Neuronal stem cell (in vitro differentiated cells): ENCODE results near the gene GPR137B.

ENCODE experiments used
- DNase-seq: peaks from one replicate; pipeline ENCODE4 v3.0.0-alpha.2; 2013; ENCODE audit warnings: low spot score
- H2AFZ ChIP-seq: one replicate; pipeline ENCODE4 v1.6.1; 2013; ENCODE audit warnings: mild to moderate bottlenecking, low read length, inconsistent platforms
- H2AK5ac ChIP-seq: 2 replicates; pipeline ENCODE4 v1.6.1; 2013; ENCODE audit warnings: low read depth, mild to moderate bottlenecking, inconsistent platforms, low read length, moderate library complexity, mixed read lengths
- H2BK120ac ChIP-seq: 2 replicates; pipeline ENCODE4 v1.6.1; 2013; ENCODE audit warnings: low read depth, mild to moderate bottlenecking, inconsistent platforms, low read length, moderate library complexity, mixed read lengths
- H2BK12ac ChIP-seq: one replicate; pipeline ENCODE4 v1.6.1; 2013; ENCODE audit warnings: low read length, inconsistent platforms
- H2BK15ac ChIP-seq: 2 replicates; pipeline ENCODE4 v1.6.1; 2013; ENCODE audit warnings: mild to moderate bottlenecking, low read length, inconsistent platforms, mixed read lengths
- H2BK5ac ChIP-seq: one replicate; pipeline ENCODE4 v1.6.1; 2013; ENCODE audit warnings: inconsistent platforms, mild to moderate bottlenecking, low read length, moderate library complexity
- H3K14ac ChIP-seq: one replicate; pipeline ENCODE4 v1.6.1; 2013; ENCODE audit warnings: low read length, inconsistent platforms
- H3K18ac ChIP-seq: 2 replicates; pipeline ENCODE4 v1.6.1; 2013; ENCODE audit warnings: low read length, inconsistent platforms
- H3K23ac ChIP-seq: 2 replicates; pipeline ENCODE4 v1.6.1; 2013; ENCODE audit warnings: low read depth, mild to moderate bottlenecking, mixed read lengths, low read length, inconsistent platforms; ENCODE audit not compliant: poor library complexity
- H3K27ac ChIP-seq: replicated peaks from 3 replicates; pipeline ENCODE4 v1.5.1; 2013; ENCODE audit warnings: low read length, inconsistent platforms
- H3K27me3 ChIP-seq, 3 experiments: 2 replicates each; pipeline ENCODE4 v1.6.1; 2013; ENCODE audit warnings: low read length in 3 of 3, mild to moderate bottlenecking in 2 of 3, inconsistent platforms in 1 of 3, low read depth in 1 of 3, mixed read lengths in 1 of 3, moderate library complexity in 1 of 3; ENCODE audit not compliant: control insufficient read depth in 3 of 3, insufficient read depth in 3 of 3
- H3K36me3 ChIP-seq, 2 donors: replicated peaks in 1 of 2; 2 replicates each; pipeline ENCODE4 v1.6.1; 2013; ENCODE audit warnings: low read length in 2 of 2; ENCODE audit not compliant: control insufficient read depth in 2 of 2, insufficient read depth in 2 of 2
- H3K4ac ChIP-seq: 2 replicates; pipeline ENCODE4 v1.6.1; 2013; ENCODE audit warnings: inconsistent platforms, mild to moderate bottlenecking, low read length, moderate library complexity
- H3K4me1 ChIP-seq, 2 donors: 1 replicate in 1 of 2; 2 replicates in 1 of 2; pipeline ENCODE4 v1.6.1; 2013; ENCODE audit warnings: low read length in 2 of 2, low read depth in 1 of 2; ENCODE audit not compliant: control insufficient read depth in 2 of 2, insufficient read depth in 1 of 2
- H3K4me2 ChIP-seq: one replicate; pipeline ENCODE4 v1.6.1; 2013; ENCODE audit warnings: mild to moderate bottlenecking, low read length, inconsistent platforms; ENCODE audit not compliant: insufficient read depth, poor library complexity, severe bottlenecking
- H3K4me3 ChIP-seq, 2 donors: 2 replicates each; pipeline ENCODE4 v1.5.1; 2013; ENCODE audit warnings: low read length in 2 of 2, mild to moderate bottlenecking in 2 of 2, inconsistent platforms in 1 of 2, moderate library complexity in 1 of 2
- H3K79me1 ChIP-seq: one replicate; pipeline ENCODE4 v1.6.1; 2013; ENCODE audit warnings: low read depth, mild to moderate bottlenecking, inconsistent platforms, low read length, moderate library complexity
- H3K9ac ChIP-seq: one replicate; pipeline ENCODE4 v1.6.1; 2013; ENCODE audit warnings: mild to moderate bottlenecking, low read depth, low read length, inconsistent platforms; ENCODE audit not compliant: poor library complexity
- H3K9me3 ChIP-seq, 2 donors: replicated peaks in 1 of 2; 2 replicates each; pipeline versions ENCODE3 to v1.6.1; 2013; ENCODE audit warnings: low read length in 2 of 2, mild to moderate bottlenecking in 2 of 2, inconsistent platforms in 1 of 2, low read depth in 1 of 2, mixed read lengths in 1 of 2, moderate library complexity in 1 of 2; ENCODE audit not compliant: control insufficient read depth in 2 of 2, insufficient read depth in 1 of 2
- H4K8ac ChIP-seq: one replicate; pipeline ENCODE4 v1.6.1; 2013; ENCODE audit warnings: low read depth, mild to moderate bottlenecking, inconsistent platforms, low read length, moderate library complexity
- H4K91ac ChIP-seq: one replicate; pipeline ENCODE4 v1.6.1; 2013; ENCODE audit warnings: low read length, low read depth, mild to moderate bottlenecking, inconsistent platforms; ENCODE audit not compliant: poor library complexity
- WGBS, 2 donors: extraction: QIAGEN DNeasy Blood & Tissue Kit; methylation state at CpG; one replicate each; pipeline ENCODE4 v1.1.7; 2013; ENCODE audit warnings: missing lambda C conversion rate in 2 of 2, mixed read lengths in 1 of 2; ENCODE audit not compliant: insufficient read length in 2 of 2, insufficient replicate concordance in 1 of 2; ENCODE audit errors: extremely low coverage in 2 of 2; 5-methylcytosine and 5-hydroxymethylcytosine counted together

GPR137B gene

DNA sequence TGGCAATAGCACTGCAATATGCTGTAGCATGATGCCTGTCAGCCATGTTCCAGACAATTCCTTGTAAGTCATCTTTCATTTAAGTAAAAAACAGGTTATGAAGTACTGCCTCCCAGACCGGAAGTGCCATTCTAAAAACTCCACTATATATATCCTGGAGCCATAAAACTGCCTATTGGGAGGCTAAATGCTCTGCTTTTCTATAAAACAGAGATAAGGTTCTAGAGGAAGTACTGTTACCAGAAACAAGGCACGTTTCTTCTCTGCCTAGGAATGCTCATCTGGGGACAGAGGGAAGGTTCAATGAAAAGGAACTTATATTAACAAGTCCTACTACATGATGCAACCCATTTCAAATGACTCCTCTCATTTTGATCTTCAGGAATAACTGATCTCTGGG is 66.8 kb downstream of the GPR137B start:
- H2BK15ac ChIP-seq: no peak overlapping the region
- no peak overlapping the region for H3K27ac ChIP-seq
- H2AFZ ChIP-seq: no peak overlapping the region
- H3K4ac ChIP-seq: no peak overlapping the region
- H3K9me3 ChIP-seq: no peaks in the 10 kb centered on the region
- no peak overlapping the region for H3K4me3 ChIP-seq
- no peak overlapping the region for H3K9ac ChIP-seq
- DNase-seq: no peak
- H4K91ac ChIP-seq: no peak overlapping the region
- H3K4me2 ChIP-seq: no peak overlapping the region
- H2BK12ac ChIP-seq: no peak overlapping the region
- H2BK5ac ChIP-seq: no peak overlapping the region
- no peak overlapping the region for H3K14ac ChIP-seq
- H3K27me3 ChIP-seq: no peaks in the 10 kb centered on the region
- no CpG with 5 or more reads among the region's 2 CpGs for WGBS, 2 donors
- H3K18ac ChIP-seq: no peak overlapping the region
- H2AK5ac ChIP-seq: no peak overlapping the region
- no peaks in the 10 kb centered on the region for H3K79me1 ChIP-seq
- H3K36me3 ChIP-seq: no peaks in the 10 kb centered on the region
- no peak overlapping the region for H2BK120ac ChIP-seq
- H3K23ac ChIP-seq: no peak overlapping the region
- peaks cover 0 to 6% of the 10 kb centered on the region in 2 donors for H3K4me1 ChIP-seq
- H4K8ac ChIP-seq: no peak overlapping the region

DNA sequence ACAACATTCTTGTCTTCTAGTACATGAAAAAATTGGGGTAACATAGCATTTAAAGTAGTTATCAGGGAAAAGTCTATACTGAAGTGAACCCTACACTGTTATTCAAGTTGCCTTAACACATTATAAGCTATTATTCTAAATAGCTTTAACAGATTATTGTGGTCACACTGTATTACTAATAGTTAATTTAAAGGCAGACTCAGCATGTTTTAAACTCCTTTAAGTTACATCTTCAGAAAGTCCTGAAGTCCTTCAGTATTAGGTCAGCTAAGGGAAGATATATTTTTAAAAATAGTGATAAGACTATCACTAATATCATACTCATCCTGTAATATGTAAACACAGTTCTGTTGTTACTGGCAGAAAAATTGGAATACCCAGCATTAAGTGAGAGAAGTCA is 67.4 kb downstream of the GPR137B start:
- no peak overlapping the region for H3K4me2 ChIP-seq
- H3K36me3 ChIP-seq: no peaks in the 10 kb centered on the region
- H3K23ac ChIP-seq: no peak overlapping the region
- no peak overlapping the region for H3K4ac ChIP-seq
- H2BK15ac ChIP-seq: no peak overlapping the region
- no peak overlapping the region for H4K91ac ChIP-seq
- H3K9ac ChIP-seq: no peak overlapping the region
- no peak overlapping the region for H2AFZ ChIP-seq
- H3K4me1 ChIP-seq: peaks cover 0 to 6% of the 10 kb centered on the region in 2 donors
- no peak overlapping the region for H2BK120ac ChIP-seq
- H3K18ac ChIP-seq: no peak overlapping the region
- no peaks in the 10 kb centered on the region for H3K27me3 ChIP-seq
- H2BK5ac ChIP-seq: no peak overlapping the region
- H2BK12ac ChIP-seq: no peak overlapping the region
- no peaks in the 10 kb centered on the region for H3K9me3 ChIP-seq
- H2AK5ac ChIP-seq: no peak overlapping the region
- no peak overlapping the region for H4K8ac ChIP-seq
- no peak overlapping the region for H3K14ac ChIP-seq
- no peak overlapping the region for H3K27ac ChIP-seq
- DNase-seq: no peak
- no peak overlapping the region for H3K4me3 ChIP-seq
- no peaks in the 10 kb centered on the region for H3K79me1 ChIP-seq

DNA sequence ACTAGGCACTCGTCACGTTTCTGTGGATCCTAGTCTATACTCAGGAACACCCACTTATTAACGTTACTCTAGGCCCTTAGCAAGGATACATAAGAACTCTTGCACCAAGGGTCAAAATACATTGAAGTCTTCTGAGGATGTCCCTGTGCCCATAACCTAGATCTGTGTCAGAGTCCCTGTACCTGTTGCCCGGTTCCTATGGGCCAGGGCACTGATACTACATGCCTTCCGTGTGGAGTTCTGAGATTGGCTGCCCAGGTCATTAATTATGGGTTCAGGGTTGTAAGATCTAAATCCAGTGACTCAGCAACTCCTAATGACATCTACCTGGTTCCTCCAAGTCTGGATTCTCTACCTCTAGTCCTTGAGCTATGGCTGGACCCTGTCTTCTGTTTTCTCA is 69.5 kb downstream of the GPR137B start:
- no peak overlapping the region for H2BK120ac ChIP-seq
- no peaks in the 10 kb centered on the region for H3K9me3 ChIP-seq
- H3K9ac ChIP-seq: no peak overlapping the region
- H2BK12ac ChIP-seq: no peak overlapping the region
- WGBS, 2 donors: no CpG with 5 or more reads among the region's 5 CpGs
- H3K23ac ChIP-seq: no peak overlapping the region
- peaks cover 0 to 2% of the 10 kb centered on the region in 2 donors for H3K4me1 ChIP-seq
- no peak overlapping the region for H4K8ac ChIP-seq
- no peak overlapping the region for H3K18ac ChIP-seq
- H3K27ac ChIP-seq: no peak overlapping the region
- H3K79me1 ChIP-seq: no peaks in the 10 kb centered on the region
- no peaks in the 10 kb centered on the region for H3K27me3 ChIP-seq
- H3K14ac ChIP-seq: no peak overlapping the region
- no peak overlapping the region for H2BK15ac ChIP-seq
- no peak overlapping the region for H2AK5ac ChIP-seq
- no peak overlapping the region for H4K91ac ChIP-seq
- H3K4me2 ChIP-seq: no peak overlapping the region
- no peak for DNase-seq
- H2AFZ ChIP-seq: no peak overlapping the region
- no peak overlapping the region for H3K4ac ChIP-seq
- no peak overlapping the region for H3K4me3 ChIP-seq
- no peak overlapping the region for H2BK5ac ChIP-seq
- H3K36me3 ChIP-seq: no peaks in the 10 kb centered on the region

DNA sequence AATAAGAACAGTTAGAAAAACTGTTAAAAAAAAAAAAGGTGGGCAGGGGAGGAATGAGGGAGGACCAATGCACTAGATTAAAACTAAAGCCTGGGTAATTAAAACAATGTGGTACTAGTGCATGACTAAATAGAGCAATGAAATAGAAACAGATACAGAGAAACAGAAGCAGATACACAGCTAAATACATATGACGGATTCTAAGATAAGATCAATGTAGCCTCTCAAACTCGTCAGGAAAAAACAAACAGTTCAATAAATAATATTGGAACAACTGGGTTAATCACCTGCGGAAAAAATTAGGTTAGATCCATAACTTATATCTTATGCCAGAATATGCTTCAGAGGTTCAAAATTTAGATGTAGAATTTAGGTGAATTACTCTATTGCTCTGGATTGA is 71.2 kb downstream of the GPR137B start:
- Histone ChIP-seq H2BK12ac (no peak overlapping the region), H3K27ac (no peak overlapping the region), H2AK5ac (no peak overlapping the region), H3K23ac (no peak overlapping the region), H2BK120ac (no peak overlapping the region), H3K4me3 (no peak overlapping the region), H2AFZ (no peak overlapping the region), H3K36me3 (no peaks in the 10 kb centered on the region), H3K9ac (no peak overlapping the region), H4K91ac (no peak overlapping the region), H3K4me2 (no peak overlapping the region), H3K9me3 (no peaks in the 10 kb centered on the region), H3K27me3 (no peaks in the 10 kb centered on the region), H3K79me1 (no peaks in the 10 kb centered on the region), H4K8ac (no peak overlapping the region), H3K14ac (no peak overlapping the region), H3K4me1 (no peaks in the 10 kb centered on the region), H3K4ac (no peak overlapping the region), H3K18ac (no peak overlapping the region), H2BK15ac (no peak overlapping the region), H2BK5ac (no peak overlapping the region)
- no CpG with 5 or more reads among the region's 3 CpGs for WGBS, 2 donors
- DNase-seq: no peak
